Upper lobe of right lung (tissue), 1 donor: ENCODE data around the gene TMEM132A. TPM values are rescaled to one million over a fixed set of nuclear protein-coding genes. Genes with fewer than 3 reads are reported as not detected.

ENCODE experiments used
- ATAC-seq: fragments of 200-7000 bp; cut with Tn5 transposase; one replicate; pipeline ENCODE4 v1.9.1; 2020; ENCODE audit warnings: mild to moderate bottlenecking, moderate library complexity
- DNase-seq: peaks from one replicate; pipeline ENCODE4 v3.0.0-alpha.2; 2020
- H3K27ac ChIP-seq: fragments of 200-600 bp; one replicate; pipeline ENCODE4 v1.8.0; 2022
- H3K27me3 ChIP-seq: fragments of 200-600 bp; one replicate; pipeline ENCODE4 v1.8.0; 2022; ENCODE audit warnings: mild to moderate bottlenecking
- H3K36me3 ChIP-seq: fragments of 200-600 bp; one replicate; pipeline ENCODE4 v1.8.0; 2022
- H3K4me1 ChIP-seq: fragments of 200-600 bp; one replicate; pipeline ENCODE4 v1.8.0; 2022
- H3K4me3 ChIP-seq: fragments of 200-600 bp; one replicate; pipeline ENCODE4 v1.8.0; 2022; ENCODE audit warnings: mild to moderate bottlenecking
- H3K9me3 ChIP-seq: fragments of 200-600 bp; one replicate; pipeline ENCODE4 v1.8.0; 2022
- intact Hi-C: fragments of 100-400 bp; cut with DNase I; formaldehyde crosslinking; loops from one replicate; pipeline ENCODE4 v1.11.0; 2022
- total RNA-seq: library from RNA; stranded (reverse); fragmentation: NEBNext Ultra II Directional; extraction: Animal tissue kit (Norgen Biotek cat#: 25700); gene quantifications from one replicate; pipeline ENCODE4 v1.2.1, GENCODE V29; 2021
- TF ChIP-seq, protein P1 (sequence below): fragments of 200-600 bp; IDR thresholded peaks from one replicate; pipeline ENCODE4 v1.8.0; 2022; ENCODE audit warnings: antibody characterized with exemption
- donor health status: DM: no; HTN: yes; CAD: no; lungs with severe emphysema.

The TMEM132A gene
- total RNA-seq, 1 donor from 2014 or later: 18.4 TPM

DNA sequence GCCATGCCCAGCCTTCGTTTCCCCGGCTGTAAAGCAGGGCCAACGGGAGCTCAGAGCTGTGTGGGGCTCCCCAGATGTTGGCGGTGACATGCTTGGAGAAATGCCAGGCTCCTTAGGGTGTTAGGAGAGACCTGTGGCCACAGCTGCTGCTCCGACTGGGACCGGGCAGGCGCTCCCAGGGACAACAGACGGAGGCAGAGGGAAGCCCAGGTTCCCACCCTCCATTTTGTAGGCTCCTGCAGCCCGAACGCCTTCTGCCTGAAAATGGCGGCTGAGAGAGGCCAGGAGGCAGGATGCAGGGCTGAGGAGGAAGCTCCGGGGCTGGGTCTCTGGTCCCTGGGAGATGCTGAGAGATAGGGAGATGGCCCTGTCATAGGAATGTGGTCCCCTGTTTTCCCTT, 57.3 kb downstream of the TMEM132A start:
- Histone ChIP-seq H3K9me3 (no peaks in the 10 kb centered on the region), H3K27me3 (no peaks in the 10 kb centered on the region), H3K4me3 (no peak overlapping the region), H3K4me1 (peaks cover 6% of the 10 kb centered on the region), H3K36me3 (no peaks in the 10 kb centered on the region), H3K27ac (no peak overlapping the region)
- no peak for DNase-seq
- ATAC-seq: no peak
- TF ChIP-seq, protein P1, sequence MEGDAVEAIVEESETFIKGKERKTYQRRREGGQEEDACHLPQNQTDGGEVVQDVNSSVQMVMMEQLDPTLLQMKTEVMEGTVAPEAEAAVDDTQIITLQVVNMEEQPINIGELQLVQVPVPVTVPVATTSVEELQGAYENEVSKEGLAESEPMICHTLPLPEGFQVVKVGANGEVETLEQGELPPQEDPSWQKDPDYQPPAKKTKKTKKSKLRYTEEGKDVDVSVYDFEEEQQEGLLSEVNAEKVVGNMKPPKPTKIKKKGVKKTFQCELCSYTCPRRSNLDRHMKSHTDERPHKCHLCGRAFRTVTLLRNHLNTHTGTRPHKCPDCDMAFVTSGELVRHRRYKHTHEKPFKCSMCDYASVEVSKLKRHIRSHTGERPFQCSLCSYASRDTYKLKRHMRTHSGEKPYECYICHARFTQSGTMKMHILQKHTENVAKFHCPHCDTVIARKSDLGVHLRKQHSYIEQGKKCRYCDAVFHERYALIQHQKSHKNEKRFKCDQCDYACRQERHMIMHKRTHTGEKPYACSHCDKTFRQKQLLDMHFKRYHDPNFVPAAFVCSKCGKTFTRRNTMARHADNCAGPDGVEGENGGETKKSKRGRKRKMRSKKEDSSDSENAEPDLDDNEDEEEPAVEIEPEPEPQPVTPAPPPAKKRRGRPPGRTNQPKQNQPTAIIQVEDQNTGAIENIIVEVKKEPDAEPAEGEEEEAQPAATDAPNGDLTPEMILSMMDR: no peak
- intact Hi-C loops: no loop called here

DNA sequence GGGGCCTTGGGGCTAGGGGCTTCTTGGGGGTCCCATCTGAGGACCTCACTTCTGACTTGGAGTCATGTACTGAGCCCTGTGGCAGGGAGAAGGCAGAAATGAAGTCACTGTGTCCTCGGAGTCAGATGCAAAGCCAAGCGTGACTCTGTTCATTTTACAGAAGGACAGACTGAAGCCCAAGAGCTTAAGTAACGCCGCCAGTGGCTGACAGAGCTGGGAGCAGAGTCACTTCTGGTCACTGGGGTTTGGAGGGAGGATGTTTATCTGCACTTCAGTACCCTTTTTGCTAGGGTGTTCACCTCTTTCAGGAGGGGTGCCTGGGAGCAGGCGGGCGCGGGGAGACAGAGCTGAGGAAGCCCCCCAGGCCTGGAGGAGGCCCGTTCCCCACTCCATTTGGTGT, 57.9 kb downstream of the TMEM132A start:
- TF ChIP-seq, protein P1: no peak
- Histone ChIP-seq H3K27me3 (no peaks in the 10 kb centered on the region), H3K36me3 (no peaks in the 10 kb centered on the region), H3K4me3 (no peak overlapping the region), H3K27ac (no peak overlapping the region), H3K9me3 (no peaks in the 10 kb centered on the region), H3K4me1 (peaks cover 6% of the 10 kb centered on the region)
- ATAC-seq (no peak), DNase-seq (no peak)
- intact Hi-C loops: no loop called here

DNA sequence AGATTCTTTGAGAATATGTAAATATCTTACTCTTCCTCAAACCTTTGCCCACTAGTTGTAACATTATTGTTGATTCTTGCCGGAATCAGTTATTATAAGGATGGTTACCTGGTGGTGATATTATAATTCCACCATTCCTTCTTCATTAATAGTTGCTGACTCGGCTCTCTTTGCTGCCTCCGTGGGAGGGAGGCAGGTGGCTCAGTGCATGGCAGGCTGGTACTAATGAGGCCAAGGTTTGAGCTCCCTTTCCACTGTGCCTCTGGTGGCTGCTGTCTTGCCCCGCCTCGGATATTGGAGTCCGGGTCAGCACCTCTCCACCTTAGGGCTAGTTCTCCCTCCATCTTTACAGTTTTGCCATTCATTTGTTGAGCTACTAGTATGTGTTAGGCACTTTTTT, 59.9 kb downstream of the TMEM132A start:
- intact Hi-C loops: no loop called here
- no peak for DNase-seq
- TF ChIP-seq, protein P1: no peak
- H3K27me3 ChIP-seq: no peaks in the 10 kb centered on the region
- no peak for ATAC-seq
- H3K36me3 ChIP-seq: no peaks in the 10 kb centered on the region
- no peak overlapping the region for H3K27ac ChIP-seq
- no peaks in the 10 kb centered on the region for H3K9me3 ChIP-seq
- H3K4me1 ChIP-seq: no peaks in the 10 kb centered on the region
- no peak overlapping the region for H3K4me3 ChIP-seq

DNA sequence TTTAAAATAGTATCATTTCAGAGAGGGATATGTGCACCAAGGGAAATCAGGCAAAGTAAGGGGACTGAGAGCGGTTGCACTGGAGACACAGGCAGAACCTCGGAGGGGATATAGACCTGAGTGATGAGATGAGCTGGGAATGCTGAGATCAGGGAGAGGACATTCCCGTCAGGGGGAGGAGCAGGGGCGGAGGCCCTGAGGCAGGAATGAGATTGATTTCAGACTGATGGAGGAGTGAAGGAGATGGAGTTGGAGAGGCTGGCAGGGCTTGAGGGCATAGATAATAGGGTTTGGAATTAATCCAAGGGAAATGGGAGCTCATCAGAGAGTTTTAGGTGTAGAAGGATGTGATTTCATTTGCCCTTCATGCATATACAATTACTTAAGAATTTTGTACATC, 60.4 kb downstream of the TMEM132A start:
- intact Hi-C loops: no loop called here
- DNase-seq: no peak
- no peak overlapping the region for H3K4me3 ChIP-seq
- TF ChIP-seq, protein P1: no peak
- no peaks in the 10 kb centered on the region for H3K36me3 ChIP-seq
- H3K4me1 ChIP-seq: no peaks in the 10 kb centered on the region
- H3K27ac ChIP-seq: no peak overlapping the region
- no peaks in the 10 kb centered on the region for H3K9me3 ChIP-seq
- H3K27me3 ChIP-seq: no peaks in the 10 kb centered on the region
- ATAC-seq: no peak

DNA sequence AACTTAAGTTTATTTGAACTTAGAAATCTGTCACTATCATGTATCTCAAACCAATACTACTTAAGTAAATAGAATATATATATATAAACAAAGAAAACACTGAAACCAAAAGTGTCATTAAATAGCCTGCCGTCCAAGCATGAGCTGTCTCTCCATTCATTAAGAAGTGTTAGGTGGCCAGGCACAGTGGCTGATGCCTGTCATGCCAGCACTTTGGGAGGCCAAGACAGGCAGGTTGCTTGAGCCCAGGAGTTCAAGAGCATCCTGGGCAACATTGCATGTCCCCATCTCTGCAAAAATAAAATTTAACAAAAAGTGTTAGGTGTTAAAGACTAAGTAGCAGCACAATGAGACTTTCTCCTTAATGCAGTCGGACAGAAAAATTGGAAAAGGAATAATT, 61.2 kb downstream of the TMEM132A start:
- H3K27me3 ChIP-seq: no peaks in the 10 kb centered on the region
- no peaks in the 10 kb centered on the region for H3K36me3 ChIP-seq
- no peak overlapping the region for H3K27ac ChIP-seq
- H3K9me3 ChIP-seq: no peaks in the 10 kb centered on the region
- ATAC-seq (no peak), DNase-seq (no peak)
- H3K4me3 ChIP-seq: no peak overlapping the region
- no peaks in the 10 kb centered on the region for H3K4me1 ChIP-seq
- intact Hi-C loops: no loop called here
- TF ChIP-seq, protein P1: no peak
